T-helper 2 cell treated with Interferon-gamma antibody and Interleukin-4, amounts not matched to agents 100 ng/mL and 5 ng/mL, for 36 hours (primary cell): Measurements from ENCODE around the gene HOXB3. TPM values are rescaled to one million over a fixed set of nuclear protein-coding genes. Genes with fewer than 3 reads are reported as not detected.

Source experiments
- intact Hi-C: fragments of 100-400 bp; cut with micrococcal nuclease; formaldehyde crosslinking; loops from one replicate; pipeline ENCODE4 v1.15.1; 2023
- total RNA-seq: library from RNA; stranded (reverse); gene quantifications from 2 replicates; pipeline ENCODE4 v1.2.3, GENCODE V29; 2022

Gene HOXB3
- total RNA-seq, 1 donor from 2014 or later: 10.0 TPM

DNA sequence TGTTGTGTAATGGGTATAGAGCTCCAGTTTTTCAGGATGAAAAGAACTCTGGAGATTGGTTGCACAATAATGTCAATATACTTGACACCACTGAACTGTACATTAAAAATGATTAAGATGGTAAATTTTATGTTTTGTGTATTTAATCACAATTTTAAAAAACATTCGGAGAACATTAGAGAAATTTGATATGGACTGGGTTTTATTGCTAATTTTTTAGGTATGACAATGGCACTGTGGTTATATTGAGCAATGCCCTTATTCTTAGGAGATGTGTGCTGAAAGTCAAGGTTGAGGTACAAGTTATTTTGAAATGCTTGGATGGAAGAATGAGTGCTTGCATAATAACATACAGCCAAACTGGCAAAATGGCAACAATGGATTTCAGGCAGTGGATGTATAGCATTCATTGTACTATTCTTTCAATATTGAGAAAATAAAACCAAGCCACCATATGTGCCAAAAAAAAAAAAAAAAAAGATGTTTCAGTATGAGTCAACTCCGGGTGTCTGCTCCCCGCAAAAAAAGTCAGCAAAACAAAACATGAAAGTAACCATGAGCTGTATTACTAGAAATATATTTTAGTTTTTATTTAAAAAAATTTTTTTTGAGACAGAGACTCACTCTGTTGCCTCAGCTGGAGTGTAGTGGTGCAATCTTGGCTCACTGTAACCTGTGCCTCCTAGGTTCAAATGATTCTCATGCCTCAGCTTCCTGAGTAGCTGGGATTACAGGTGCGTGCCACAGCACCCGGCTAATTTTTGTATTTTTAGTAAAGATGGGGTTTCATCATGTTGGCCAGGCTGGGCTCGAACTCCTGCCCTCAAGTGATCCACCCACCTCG, 79.1 kb downstream of the HOXB3 start:
- intact Hi-C loops: loop anchor here (1.0 to 2.0 kb wide), 3 partner anchors 30 to 68 kb away; partner anchors contain the start of gene HOXB4

DNA sequence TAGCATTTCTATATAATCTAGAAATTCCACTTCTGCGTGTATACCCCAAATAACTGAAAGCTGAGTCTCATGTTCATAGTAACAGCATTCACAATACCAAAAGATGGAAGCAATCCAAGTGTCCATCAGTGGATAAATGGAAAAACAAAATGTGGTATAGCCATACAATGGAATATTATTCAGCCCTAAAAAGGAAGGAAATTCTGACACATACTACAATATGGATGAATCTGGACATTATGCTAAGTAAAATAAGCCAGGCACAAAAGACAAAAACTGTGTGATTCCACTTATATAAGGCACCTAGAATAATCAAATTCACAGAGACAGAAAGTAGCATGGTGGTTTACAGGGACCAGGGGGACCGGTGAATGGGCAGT, 79.7 kb downstream of the HOXB3 start:
- intact Hi-C loops: loop anchor here (2.0 kb wide), 2 partner anchors 58 to 68 kb away; partner anchors contain the start of gene HOXB4

DNA sequence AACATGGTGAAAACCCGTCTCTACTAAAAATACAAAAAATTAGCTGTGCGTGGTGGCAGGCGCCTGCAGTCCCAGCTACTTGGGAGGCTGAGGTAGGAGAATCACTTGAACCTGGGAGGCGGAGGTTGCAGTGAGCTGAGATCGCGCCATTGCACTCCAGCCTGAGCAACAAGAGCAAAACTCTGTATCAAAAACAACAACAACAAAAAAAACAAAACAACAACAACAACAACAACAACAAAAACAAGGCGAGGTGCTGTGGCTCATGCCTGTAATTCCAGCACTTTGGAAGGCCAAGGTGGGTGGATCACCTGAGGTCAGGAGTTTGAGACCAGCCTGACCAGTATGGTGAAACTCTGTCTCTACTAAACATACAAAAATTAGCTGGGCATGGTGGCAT, 80.3 kb downstream of the HOXB3 start:
- intact Hi-C loops: loop anchor here (2.0 kb wide), 2 partner anchors 57 to 69 kb away; partner anchors contain the start of gene HOXB4

DNA sequence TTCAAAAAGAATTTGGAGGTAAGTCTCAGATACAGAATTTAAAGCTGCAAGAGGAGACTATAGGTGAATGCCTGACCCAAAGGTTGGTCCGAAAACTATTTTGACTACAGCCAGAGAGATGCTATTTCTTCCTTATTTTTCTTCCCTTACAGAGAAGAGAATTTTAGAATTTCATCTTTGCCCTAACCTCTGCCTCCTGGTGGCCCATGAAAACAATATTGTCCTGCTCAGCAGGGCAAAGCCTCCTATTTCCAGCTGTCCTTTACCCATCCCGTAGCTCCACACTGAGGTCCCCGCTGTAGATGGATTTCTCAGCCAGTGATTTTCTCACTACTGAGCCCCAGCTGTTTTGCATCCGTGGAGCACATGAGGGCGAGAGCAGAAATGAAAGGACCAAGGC, 83.8 kb downstream of the HOXB3 start:
- intact Hi-C loops: no loop called here

DNA sequence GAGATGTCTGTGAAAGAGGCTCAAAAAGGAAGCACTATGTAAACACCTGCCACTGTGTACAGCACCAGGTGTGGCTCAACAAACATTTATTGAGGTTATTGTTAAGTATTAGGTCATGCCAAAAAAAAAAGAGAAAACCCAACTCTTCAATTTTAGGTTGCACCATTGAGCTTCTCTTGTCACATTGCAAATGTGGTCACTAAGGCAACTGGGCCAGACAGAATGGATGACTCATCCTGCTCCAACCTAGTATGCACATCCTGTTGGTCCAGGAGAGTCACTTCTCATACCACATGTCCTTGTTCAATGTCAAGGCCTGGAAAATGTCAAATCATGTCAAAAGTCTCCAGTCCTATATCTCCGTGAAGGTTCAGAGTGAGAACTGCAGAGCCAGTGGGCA, 84.3 kb downstream of the HOXB3 start:
- intact Hi-C loops: no loop called here

DNA sequence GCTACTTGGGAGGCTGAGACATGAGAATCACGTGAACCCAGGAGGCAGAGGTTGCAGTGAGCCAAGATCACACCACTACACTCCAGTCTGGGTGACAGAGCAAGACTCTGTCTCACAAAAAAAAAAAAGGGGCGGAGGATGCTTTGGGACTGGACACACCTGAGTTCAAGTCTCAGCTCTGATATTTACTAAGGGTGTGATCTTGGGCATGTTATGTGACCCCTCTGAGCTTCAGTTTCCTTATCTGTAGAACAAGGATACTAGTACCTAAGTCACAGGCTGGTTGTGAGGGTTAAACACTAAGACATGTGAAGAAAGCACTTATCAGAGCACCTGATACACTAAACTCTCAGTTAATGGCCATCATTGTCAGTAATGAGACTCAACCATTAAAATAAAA, 85.1 kb downstream of the HOXB3 start:
- intact Hi-C loops: no loop called here

DNA sequence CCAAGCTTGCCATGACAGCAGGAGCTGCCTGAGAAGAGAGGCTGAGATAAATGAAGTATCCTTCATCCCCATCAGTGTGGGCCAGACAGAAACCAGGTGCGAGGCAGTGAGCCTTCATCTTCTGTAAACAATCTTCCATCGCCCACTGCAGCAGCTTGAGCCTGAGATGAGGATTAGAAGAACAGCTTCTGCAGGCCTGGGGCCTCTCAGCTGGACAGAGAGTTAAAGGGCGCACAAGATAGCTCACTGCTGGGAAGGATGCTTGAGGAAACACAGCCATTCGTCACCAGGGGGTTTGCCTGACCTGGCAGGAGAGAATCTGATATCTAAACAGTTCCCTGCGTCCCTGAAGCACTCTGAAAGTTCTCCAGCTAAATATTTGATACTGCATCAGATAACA, 86.3 kb downstream of the HOXB3 start:
- intact Hi-C loops: no loop called here

DNA sequence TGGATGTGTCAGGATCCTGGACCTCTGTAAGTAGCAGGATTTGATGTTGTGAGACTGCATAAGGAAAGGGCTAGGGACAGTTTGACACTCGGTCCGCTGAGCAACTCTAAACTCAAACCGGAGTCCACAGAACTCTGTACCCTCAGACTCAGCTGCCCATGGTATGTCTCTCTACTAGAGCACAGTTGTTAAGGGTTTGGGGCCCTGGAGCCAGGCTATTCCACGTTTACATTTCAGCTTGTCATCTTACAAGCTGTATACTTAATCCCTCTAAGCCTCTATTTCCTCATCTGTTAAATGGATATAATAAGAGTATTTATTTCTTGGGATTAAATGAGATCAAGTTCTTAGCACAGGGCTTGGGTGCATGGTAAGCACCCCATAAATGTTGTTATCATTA, 87.1 kb downstream of the HOXB3 start:
- intact Hi-C loops: no loop called here

DNA sequence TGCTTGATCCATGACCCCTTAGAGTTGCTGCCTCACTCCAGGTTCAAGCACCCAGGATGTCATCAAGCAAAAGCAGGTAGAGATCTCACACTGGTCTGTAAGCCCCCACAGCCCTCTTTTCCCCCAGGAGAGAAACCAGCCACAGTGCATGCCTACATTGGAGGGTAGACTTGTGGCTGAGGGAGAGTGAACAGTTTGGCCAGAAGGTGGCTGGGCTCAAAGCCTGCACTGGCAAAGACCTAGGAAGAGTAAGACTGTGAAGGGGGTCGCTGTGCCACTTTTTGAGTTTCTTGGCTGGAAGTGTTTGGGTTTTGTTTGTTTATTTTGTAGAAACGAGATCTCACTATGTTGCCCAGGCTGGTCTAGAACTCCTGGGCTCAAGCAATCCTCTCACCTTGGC, 87.7 kb downstream of the HOXB3 start:
- intact Hi-C loops: no loop called here

DNA sequence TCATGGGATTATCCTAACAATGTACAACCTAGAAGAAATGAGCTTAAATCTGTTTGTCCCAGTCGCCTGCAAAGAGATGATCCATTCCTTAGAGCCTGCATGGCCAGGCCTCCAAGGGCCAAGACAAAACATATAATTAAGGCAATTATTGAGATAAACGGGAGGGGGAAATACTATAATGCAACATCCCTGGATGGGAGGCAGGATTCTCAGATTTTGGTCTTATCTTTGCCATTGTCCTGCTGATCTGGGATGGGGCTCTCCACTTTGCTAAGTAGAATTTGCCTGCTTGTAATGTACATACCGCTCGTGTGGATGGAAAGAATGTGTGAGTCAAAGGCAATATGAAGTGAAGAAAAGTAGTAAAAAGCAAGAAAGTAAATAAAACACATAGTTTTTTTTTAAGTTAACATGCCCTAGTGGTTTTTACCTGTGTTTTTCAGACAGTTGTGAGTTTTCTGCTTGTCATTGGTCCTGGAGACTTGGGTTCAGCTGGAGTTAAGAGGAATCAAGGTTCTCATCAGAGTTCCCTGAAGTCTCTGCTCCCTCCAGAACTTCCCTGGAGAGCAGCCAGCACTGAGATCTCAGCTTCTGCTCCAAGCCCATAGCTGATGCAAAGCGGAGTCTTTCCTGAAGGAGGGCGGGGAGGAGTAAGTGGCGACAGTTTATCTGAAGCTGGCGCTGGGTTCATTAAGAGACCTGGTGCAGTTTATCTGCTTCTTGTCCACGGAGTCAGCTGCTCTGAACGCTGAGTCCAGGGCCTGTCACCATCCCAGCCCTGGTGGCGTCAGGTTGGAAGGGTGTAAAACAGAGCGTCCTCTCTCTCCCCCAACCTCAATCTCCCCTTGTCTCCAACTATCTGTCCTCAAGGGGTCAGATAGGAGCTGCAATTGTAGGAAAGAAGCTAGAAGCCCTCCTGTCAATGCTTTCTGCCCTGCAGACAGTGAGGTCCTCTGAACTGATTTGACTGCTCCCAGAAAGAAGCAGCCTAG, 89.3 kb downstream of the HOXB3 start:
- intact Hi-C loops: no loop called here

DNA sequence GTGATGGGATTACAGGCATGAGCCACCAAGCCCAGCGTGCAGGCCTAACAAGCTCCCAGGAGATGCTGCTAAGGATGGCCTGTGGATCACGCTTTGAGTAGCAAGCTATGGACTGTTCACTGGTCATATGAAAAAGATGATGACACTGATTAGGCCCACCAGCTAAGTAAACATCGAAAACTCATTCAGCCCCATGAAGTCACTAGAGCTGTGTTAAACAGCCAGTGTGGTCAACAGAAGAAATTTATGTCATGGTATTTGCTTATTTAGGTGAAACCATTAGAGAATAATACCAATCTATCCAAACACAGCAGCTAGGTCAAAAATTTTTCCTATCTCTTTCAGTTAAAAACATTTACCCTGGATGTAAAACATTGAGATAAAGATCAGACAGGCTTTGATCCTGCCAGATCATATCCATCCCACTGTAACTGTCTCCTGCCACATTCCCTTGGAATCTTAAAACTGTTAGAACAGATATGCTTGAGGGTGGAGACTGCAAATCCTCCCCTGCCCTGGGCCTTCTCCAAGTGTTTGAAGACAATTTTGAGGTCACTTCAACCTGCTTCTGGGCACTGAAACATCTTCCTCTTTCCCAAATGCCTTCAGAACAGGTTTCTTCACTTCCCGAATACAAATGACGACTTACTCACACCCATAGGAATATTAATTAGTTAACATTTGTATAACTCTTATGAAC, 90.2 kb downstream of the HOXB3 start:
- intact Hi-C loops: loop anchor here (10.0 kb wide), 1 partner anchor 165 kb away; no protein-coding TSS in a partner anchor

DNA sequence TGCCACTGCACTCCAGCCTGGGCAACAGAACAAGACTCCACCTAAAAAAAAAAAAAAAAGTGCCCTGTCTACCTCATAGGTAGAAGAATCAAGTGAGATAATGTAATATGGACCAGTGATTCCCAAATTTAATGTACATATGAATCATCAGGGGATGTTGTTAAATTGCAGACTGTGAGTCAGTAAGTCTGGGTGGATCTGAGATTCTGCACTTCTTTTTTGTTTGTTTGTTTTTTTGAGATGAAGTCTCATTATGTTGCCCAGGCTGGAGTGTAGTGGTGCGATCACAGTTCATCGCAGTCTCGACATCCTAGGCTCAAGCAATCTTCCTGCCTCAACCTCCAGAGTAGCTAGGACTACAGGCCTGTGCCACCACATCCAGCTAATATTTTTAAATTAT, 90.8 kb downstream of the HOXB3 start:
- intact Hi-C loops: loop anchor here (10.0 kb wide), 1 partner anchor 164 kb away; no protein-coding TSS in a partner anchor

Other genes starting within 250 kb of the HOXB3 start
- 112 and 117 TPM in 2 replicates for gene SKAP1, start 160.0 kb downstream of the HOXB3 start, total RNA-seq
- gene HOXB1, start 59.2 kb downstream of the HOXB3 start, total RNA-seq: not detected in 2 replicates
- gene HOXB2, start 45.1 kb downstream of the HOXB3 start, total RNA-seq: 21.8 and 24.0 TPM in 2 replicates
- gene HOXB4, start 11.9 kb downstream of the HOXB3 start, total RNA-seq: 6.6 and 6.9 TPM in 2 replicates
- 0.07 TPM in 1 of 2 replicates, not detected in the other for gene HOXB5, start 3.5 kb upstream of the HOXB3 start, total RNA-seq
- gene HOXB6, start 14.7 kb upstream of the HOXB3 start, total RNA-seq: 0.30 TPM in 1 of 2 replicates, not detected in the other
- gene HOXB7, start 20.8 kb upstream of the HOXB3 start, total RNA-seq: 0.34 and 0.73 TPM in 2 replicates
- not detected in 2 replicates for gene HOXB8, start 25.1 kb upstream of the HOXB3 start, total RNA-seq
- 0.09 TPM in 2 replicates for gene HOXB9, start 36.1 kb upstream of the HOXB3 start, total RNA-seq
- not detected in 2 replicates for gene PRAC1, start 132.3 kb upstream of the HOXB3 start, total RNA-seq
- gene PRAC2, start 132.9 kb upstream of the HOXB3 start, total RNA-seq: not detected in 2 replicates
- not detected in 2 replicates for gene HOXB13, start 138.5 kb upstream of the HOXB3 start, total RNA-seq
- 0.07 TPM in 1 of 2 replicates, not detected in the other for gene TTLL6, start 227.0 kb upstream of the HOXB3 start, total RNA-seq
- gene CALCOCO2, start 240.8 kb upstream of the HOXB3 start, total RNA-seq: 116 and 129 TPM in 2 replicates